Astrocyte of the cerebellum (primary cell): ENCODE measurements around the gene DYNC2I2.

Experiments
- DNase-seq: peaks from one replicate; pipeline ENCODE4 v3.0.0-alpha.2; 2011; ENCODE audit warnings: low read depth
- H3K4me3 ChIP-seq: 2 replicates; pipeline ENCODE4 v1.5.1; 2011; ENCODE audit warnings: mild to moderate bottlenecking, low read depth, low read length, moderate library complexity
- CTCF ChIP-seq: IDR thresholded peaks from 2 replicates; pipeline ENCODE4 v1.5.1; 2012; ENCODE audit warnings: low read length, low read depth, moderate library complexity, mild to moderate bottlenecking; ENCODE audit errors: missing control alignments
- in situ Hi-C: cut with HindIII; loops from 2 replicates; pipeline ENCODE4 v1.10.0; 2017; ENCODE audit warnings: low sequenced_read_pairs

Gene DYNC2I2

DNA sequence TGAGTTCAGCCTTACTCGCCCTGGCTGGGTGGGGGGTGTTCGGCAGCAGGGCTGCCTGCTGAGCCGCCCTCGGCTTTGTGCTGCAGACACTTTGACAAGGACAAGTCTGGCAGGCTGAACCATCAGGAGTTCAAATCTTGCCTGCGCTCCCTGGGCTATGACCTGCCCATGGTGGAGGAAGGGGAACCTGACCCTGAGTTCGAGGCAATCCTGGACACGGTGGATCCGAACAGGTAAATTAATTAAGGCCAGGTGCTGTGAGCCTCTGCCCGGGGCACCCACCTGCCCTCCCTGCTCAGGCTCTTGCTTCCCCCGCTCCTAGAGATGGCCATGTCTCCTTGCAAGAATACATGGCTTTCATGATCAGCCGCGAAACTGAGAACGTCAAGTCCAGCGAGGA, 24.2 kb downstream of the DYNC2I2 start:
- DNase-seq, result no peak
- TF ChIP-seq CTCF, result no peak
- H3K4me3 ChIP-seq, result no peak overlapping the region
- in situ Hi-C loops, result no loop called here

GRCh38 chr9:128632066-128632465, 24.6 kb downstream of the DYNC2I2 start:
- in situ Hi-C loops, result no loop called here
- no peak for DNase-seq
- TF ChIP-seq CTCF, result no peak
- H3K4me3 ChIP-seq, result no peak overlapping the region

DNA sequence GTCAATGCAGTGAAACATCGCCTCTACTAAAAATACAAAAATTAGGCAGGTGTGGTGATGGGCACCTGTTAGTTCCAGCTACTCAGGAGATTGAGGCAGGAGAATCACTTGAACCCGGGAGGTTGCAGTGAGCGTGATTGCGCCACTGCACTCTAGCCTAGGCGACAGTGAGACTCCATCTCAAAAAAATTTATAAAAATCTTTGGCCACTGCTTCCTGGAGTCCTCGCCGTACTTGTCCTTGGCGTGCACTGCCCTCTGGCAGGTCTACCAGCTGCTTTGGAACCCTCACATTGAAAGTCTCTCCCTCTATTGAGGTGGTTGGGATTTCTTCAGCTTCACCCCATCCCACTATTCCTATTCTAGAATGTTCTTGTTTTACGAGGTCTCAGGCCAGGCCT, 25.0 kb downstream of the DYNC2I2 start:
- in situ Hi-C loops, result no loop called here
- no peak overlapping the region for H3K4me3 ChIP-seq
- no peak for DNase-seq
- no peak for TF ChIP-seq CTCF

DNA sequence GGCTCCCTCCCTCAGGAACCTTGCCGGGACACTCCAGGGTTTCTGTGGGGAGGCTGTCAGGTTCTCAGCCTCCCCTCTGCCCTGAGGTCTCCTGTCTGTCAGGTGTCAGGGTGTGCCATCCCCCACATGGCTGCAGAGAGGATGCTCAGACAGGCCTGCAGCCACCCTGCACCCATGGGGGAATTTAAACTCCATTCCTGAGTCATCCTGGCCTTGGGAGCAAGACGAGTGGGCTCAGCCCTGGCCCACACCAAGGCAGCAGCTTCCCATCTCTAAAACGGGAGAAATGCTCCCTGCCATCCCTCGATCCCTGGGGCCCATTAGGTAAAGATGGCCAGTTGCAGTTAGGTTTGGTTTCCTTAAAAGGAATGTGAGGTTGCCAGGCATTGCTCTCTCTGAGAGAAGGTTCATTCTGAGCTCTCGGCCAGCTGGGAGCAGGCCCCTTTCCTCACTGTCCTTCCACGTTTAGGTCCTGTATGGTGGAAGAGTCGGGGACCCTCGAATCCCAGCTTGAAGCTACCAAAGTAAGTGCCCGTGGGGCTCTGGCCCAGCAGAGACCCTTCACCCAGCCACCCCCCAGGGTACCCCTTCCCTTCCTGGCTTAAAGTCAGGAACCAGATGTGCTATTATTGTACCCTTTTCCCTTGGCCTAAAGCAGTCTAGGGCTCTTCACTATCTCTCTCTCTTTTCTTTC, 26.6 kb downstream of the DYNC2I2 start:
- DNase-seq, result no peak
- in situ Hi-C loops, result loop anchor here (10.0 kb wide), 1 partner anchor 65 kb away; no protein-coding TSS in a partner anchor
- TF ChIP-seq CTCF, result no peak
- H3K4me3 ChIP-seq, result no peak overlapping the region

GRCh38 chr9:128629136-128629535, 27.5 kb downstream of the DYNC2I2 start:
- no peak for DNase-seq
- no peak for TF ChIP-seq CTCF
- no peak overlapping the region for H3K4me3 ChIP-seq
- in situ Hi-C loops, result loop anchor here (10.0 kb wide), 1 partner anchor 66 kb away; no protein-coding TSS in a partner anchor

DNA sequence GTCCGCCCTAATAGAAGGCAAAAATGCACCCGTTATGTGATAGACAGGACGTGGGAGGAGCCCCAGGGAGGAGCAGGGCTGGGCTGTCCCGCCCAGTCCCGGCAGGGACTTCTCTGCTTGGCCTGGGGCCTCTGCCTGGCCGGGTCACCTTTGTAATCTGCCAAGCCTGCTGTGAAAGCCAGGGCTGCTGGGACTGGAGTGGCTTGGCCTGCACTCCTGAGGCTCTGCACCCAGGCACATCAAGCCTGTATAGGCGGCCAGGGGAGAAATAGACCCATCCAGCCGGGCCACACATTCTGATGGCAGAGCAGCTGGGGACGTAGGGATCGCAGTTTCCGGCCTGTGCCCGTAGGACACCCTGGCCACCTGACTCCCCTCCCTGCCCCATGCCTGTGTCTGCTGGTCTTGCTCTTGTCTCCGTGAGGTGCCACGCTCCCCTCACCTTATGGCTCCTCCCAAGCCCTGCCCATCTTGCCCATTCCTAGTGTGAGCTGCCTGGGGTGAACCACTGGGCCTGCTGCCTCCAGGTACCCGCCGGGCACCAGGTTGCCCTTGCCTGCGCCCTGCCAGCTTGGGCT, 28.1 kb downstream of the DYNC2I2 start:
- TF ChIP-seq CTCF, result no peak
- no peak overlapping the region for H3K4me3 ChIP-seq
- in situ Hi-C loops, result loop anchor here (10.0 kb wide), 1 partner anchor 66 kb away; no protein-coding TSS in a partner anchor
- no peak for DNase-seq
